ENCODE data around the gene FOXN1.

DNA sequence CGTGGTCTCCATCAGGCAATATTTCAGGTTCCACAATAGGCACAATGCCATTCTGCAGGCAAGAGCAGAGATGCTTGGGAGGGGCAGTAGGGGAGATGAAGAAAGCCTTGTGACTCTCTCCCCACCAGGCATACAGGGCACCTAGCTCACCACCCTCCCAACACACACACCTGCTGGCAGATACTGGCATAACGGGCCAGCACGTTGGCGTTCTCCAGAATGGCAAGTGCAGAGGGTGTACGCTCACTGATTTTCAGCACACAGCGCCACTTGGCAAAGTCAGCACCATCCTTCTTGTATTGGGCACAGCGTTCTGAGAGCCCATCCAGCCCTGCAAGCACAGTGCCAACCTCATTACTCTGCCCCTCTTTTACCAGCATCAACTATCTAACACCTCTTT lies 68.4 kb downstream of the FOXN1 start:
- TF ChIP-seq, protein P1, sequence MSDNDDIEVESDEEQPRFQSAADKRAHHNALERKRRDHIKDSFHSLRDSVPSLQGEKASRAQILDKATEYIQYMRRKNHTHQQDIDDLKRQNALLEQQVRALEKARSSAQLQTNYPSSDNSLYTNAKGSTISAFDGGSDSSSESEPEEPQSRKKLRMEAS (IDR thresholded peaks at IDR 0.05), result no peak
- TF ChIP-seq SREBF2 (IDR thresholded peaks at IDR 0.05) (no peak), HDAC2 (IDR thresholded peaks at IDR 0.05) (no peak), ESRRA (IDR thresholded peaks at IDR 0.05; ENCODE audit: borderline replicate concordance, low read length) (no peak)
- TF ChIP-seq, protein P2, sequence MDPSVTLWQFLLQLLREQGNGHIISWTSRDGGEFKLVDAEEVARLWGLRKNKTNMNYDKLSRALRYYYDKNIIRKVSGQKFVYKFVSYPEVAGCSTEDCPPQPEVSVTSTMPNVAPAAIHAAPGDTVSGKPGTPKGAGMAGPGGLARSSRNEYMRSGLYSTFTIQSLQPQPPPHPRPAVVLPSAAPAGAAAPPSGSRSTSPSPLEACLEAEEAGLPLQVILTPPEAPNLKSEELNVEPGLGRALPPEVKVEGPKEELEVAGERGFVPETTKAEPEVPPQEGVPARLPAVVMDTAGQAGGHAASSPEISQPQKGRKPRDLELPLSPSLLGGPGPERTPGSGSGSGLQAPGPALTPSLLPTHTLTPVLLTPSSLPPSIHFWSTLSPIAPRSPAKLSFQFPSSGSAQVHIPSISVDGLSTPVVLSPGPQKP (IDR thresholded peaks at IDR 0.05; ENCODE audit: low read depth, low read length), result no peak
- TF ChIP-seq, protein P3, sequence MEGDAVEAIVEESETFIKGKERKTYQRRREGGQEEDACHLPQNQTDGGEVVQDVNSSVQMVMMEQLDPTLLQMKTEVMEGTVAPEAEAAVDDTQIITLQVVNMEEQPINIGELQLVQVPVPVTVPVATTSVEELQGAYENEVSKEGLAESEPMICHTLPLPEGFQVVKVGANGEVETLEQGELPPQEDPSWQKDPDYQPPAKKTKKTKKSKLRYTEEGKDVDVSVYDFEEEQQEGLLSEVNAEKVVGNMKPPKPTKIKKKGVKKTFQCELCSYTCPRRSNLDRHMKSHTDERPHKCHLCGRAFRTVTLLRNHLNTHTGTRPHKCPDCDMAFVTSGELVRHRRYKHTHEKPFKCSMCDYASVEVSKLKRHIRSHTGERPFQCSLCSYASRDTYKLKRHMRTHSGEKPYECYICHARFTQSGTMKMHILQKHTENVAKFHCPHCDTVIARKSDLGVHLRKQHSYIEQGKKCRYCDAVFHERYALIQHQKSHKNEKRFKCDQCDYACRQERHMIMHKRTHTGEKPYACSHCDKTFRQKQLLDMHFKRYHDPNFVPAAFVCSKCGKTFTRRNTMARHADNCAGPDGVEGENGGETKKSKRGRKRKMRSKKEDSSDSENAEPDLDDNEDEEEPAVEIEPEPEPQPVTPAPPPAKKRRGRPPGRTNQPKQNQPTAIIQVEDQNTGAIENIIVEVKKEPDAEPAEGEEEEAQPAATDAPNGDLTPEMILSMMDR (IDR thresholded peaks at IDR 0.05), result no peak

Data from A549 (cell line).